RWPE1 (cell line): ENCODE data around the gene ARID1B.

Experiments used
- CTCF ChIA-PET: fragments of 350-600 bp; sonication (Branson Sonifier 250); formaldehyde crosslinking; extraction: SDS; loops from one replicate; lab custom pipeline; 2021; lab: Yijun Ruan, JAX
- POLR2A ChIA-PET: fragments of 400-600 bp; formaldehyde crosslinking; extraction: SDS; loops from one replicate; lab custom pipeline; 2020; ENCODE audit warnings: antibody characterized with exemption; ENCODE audit not compliant: low non-redundant PET; lab: Yijun Ruan, JAX
- DNase-seq: peaks from one replicate; pipeline ENCODE4 v3.0.0; 2012; ENCODE audit warnings: low spot score
- H3K27ac ChIP-seq: fragments of 450-650 bp; 2 replicates; pipeline ENCODE4 v1.5.1; 2017
- TF ChIP-seq, protein P1 (sequence below): fragments of 450-650 bp; conservative IDR thresholded peaks from 2 replicates; pipeline ENCODE4 v1.5.1; 2017; ENCODE audit warnings: low read depth, mild to moderate bottlenecking

ARID1B gene

DNA sequence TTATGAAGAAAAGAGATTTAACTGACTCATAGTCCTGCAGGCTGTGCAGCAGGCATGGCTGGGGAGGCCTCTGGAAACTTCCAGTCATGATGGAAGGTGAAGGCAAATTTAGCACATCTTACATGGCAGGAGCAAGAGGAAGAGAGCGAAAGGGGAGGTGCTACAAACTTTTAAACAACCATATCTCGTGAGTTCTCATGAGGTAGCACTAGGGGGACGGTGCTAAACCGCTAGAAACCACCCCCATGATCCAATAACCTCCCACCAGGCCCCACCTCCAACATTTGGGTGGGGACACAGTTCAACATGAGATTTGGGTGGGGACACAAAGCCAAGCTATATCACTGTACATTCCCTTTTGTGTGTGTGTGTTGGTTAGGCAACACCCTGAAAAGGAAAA lies 336.2 kb downstream of the ARID1B start:
- ChIA-PET CTCF (interaction anchor here (0.8 kb wide), 1 partner anchor 10 kb away, joined by 3 read pairs; no protein-coding TSS in a partner anchor), POLR2A (no interaction called here)
- TF ChIP-seq, protein P1, sequence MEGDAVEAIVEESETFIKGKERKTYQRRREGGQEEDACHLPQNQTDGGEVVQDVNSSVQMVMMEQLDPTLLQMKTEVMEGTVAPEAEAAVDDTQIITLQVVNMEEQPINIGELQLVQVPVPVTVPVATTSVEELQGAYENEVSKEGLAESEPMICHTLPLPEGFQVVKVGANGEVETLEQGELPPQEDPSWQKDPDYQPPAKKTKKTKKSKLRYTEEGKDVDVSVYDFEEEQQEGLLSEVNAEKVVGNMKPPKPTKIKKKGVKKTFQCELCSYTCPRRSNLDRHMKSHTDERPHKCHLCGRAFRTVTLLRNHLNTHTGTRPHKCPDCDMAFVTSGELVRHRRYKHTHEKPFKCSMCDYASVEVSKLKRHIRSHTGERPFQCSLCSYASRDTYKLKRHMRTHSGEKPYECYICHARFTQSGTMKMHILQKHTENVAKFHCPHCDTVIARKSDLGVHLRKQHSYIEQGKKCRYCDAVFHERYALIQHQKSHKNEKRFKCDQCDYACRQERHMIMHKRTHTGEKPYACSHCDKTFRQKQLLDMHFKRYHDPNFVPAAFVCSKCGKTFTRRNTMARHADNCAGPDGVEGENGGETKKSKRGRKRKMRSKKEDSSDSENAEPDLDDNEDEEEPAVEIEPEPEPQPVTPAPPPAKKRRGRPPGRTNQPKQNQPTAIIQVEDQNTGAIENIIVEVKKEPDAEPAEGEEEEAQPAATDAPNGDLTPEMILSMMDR: no peak
- no peak overlapping the region for H3K27ac ChIP-seq
- no peak for DNase-seq

DNA sequence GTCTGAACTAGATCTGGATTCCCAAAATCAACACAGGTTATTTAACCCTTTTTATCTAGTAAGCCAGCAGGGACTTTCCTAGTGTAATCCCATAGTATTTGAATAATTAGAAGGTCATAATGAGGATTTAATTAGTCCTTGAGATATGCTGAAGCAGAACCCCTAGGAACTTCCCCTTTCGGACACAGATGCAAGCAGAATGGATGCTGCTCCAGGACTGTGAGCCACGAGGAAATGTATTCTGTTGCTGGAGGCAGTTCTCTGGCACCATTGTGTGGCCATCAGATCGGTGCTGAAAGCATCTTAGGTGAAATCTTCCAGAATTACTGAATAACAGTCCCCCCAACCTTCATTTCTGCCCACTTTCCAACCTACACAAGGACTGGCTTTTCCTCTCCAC lies 339.2 kb downstream of the ARID1B start:
- CTCF ChIA-PET: interaction anchor here (0.6 kb wide), 1 partner anchor 1481 kb away, joined by 3 read pairs; no protein-coding TSS in a partner anchor
- TF ChIP-seq, protein P1: no peak
- no peak overlapping the region for H3K27ac ChIP-seq
- POLR2A ChIA-PET: no interaction called here
- no peak for DNase-seq

DNA sequence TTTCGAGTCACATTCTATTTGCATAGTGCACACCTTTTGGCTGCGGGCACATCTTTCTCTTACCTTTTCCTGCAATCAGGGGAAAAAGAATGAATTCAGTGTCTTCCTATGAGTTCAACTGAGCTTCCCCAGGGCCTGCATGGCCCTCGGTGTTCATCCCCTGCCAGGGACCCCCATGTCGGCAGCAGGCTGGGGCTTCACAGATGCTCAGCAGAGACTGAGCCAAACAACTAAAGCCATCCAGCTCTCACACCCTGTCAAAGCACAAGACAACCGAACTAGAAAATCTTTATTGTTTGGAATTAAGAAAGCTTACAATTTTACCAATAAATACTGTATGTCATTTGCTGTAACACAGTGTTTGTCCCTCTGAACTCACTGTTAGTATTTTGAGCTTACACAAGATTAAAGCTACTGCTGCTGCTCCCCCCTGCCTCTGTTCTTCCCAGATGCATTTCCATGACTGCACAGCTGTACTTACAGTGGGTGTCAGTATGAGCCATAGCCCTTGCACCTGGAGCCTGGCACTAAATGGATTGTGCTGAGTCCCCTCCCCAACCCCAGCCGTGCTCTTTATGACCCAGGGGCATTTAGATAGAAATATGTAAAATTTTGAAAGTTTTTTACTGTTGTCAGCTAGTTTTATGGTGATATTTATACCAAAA lies 340.4 kb downstream of the ARID1B start:
- TF ChIP-seq, protein P1: no peak
- no peak overlapping the region for H3K27ac ChIP-seq
- POLR2A ChIA-PET: no interaction called here
- DNase-seq: no peak
- CTCF ChIA-PET: no interaction called here

DNA sequence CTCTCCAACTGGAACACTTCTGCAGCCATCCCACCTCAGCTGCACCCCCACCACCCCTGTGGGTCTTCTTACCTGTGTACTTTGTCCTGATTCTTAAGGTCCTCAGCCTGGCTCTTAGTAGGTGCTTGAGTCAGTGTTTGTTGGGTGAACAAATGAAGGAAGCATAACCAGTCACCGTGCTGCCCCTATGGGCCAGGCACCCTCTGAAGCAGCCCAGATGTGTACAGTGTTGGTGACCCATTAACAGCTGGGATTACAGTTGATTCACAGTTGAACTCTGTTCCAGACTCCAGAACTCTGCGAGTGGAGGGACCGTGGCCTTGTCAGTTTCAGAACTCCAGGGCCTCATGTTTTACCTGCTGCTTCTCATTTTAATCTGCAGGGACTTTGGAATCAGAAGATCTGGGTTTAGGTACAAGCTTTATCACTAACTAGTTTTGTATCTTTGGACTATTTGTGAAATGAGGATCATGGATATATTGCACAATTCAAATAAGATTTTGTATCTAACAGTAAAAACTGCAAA lies 342.4 kb downstream of the ARID1B start:
- CTCF ChIA-PET: no interaction called here
- POLR2A ChIA-PET: no interaction called here
- DNase-seq: no peak
- H3K27ac ChIP-seq: no peak overlapping the region
- TF ChIP-seq, protein P1: no peak

DNA sequence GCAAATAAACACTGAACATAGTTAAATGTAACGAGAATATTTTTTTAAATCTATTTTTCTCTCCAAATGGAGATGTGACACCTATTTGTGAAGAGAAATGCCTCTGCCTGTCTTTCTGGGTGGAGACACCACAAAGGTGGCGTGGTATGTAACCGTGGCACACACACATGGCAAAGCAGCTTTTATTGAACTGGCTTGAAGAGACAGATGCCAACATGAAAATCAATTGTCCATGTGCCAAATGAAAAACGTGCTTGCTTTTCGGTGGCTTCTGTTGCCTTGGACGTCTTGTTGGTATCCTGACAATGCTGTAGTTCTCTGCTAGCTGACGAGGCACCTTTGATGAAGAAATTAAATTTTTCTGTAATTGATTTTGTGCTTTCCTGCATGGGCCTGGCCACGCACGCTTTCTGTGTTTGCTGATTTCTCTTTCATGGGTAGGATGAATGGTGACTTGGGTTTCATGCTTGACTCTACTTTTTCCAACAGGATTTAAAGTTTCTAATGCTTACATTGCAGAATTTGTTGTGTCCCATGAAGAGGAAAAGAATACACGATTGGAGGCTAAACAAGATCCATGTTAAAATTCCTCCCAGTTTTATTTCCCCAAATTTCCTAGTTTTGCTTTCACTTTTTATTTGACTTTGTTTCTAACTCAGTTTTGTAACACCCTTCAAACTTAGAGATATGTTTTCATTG lies 343.5 kb downstream of the ARID1B start:
- TF ChIP-seq, protein P1: no peak
- CTCF ChIA-PET: no interaction called here
- POLR2A ChIA-PET: interaction anchor here (0.6 kb wide), 1 partner anchor 226 kb away, joined by 3 read pairs; no protein-coding TSS in a partner anchor
- H3K27ac ChIP-seq: no peak overlapping the region
- no peak for DNase-seq

DNA sequence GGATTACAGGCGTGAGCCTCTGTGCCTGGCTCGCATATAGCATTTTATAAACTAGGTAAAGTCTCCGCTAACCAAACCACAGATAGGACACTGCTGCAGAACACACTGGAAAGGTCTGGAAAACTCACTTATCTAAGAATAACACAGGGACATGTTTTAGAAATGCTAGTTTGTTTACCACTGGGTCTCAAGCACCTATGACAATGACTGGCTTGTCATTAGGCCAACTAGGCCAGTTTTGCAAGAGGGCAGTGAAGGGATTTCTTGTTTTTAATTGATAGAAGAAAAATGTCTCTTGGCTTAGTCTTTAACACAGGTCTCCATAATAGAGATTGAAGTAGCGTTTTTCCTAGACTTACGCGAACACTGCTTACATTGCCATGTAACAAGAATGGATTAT lies 344.7 kb downstream of the ARID1B start:
- H3K27ac ChIP-seq: no peak overlapping the region
- TF ChIP-seq, protein P1: no peak
- CTCF ChIA-PET: no interaction called here
- no peak for DNase-seq
- POLR2A ChIA-PET: no interaction called here
